ENCODE data around the gene OR6C2.
"Not testable (repeated sequence)": the region's sequence is repeated elsewhere in the genome, so short reads cannot be mapped to it uniquely, and the experiment has no call there.

Gene OR6C2

GRCh38 chr12:55443776-55444175, at the start of gene OR6C2:
OR6C2 (plus strand) TSS chr12:55444076; CDS start chr12:55452214, 8,138 bp downstream.
- no peak for DNase-seq

GRCh38 chr12:55396326-55396725, 47.5 kb upstream of the OR6C2 start:
- no peak for DNase-seq

- DNase-seq = no peak
These were observed 43.6 kb upstream of the OR6C2 start, which contains the start of gene OR6C65 for GRCh38 chr12:55400229-55400628. OR6C65 (plus strand) TSS chr12:55400529; CDS start chr12:55400529, 0 bp downstream.

- no peak for DNase-seq
These were observed 36.0 kb upstream of the OR6C2 start for GRCh38 chr12:55407866-55408265.

- DNase-seq = not testable (repeated sequence)
These were observed 34.7 kb upstream of the OR6C2 start for GRCh38 chr12:55409133-55409532.

GRCh38 chr12:55412138-55412537, 31.7 kb upstream of the OR6C2 start:
- not testable (repeated sequence) for DNase-seq

GRCh38 chr12:55413498-55414388, 30.1 kb upstream of the OR6C2 start:
- DNase-seq = not testable (repeated sequence)

GRCh38 chr12:55414396-55414823, 29.5 kb upstream of the OR6C2 start:
- DNase-seq = not testable (repeated sequence)

GRCh38 chr12:55414889-55415288, 29.0 kb upstream of the OR6C2 start:
- not testable (repeated sequence) for DNase-seq

GRCh38 chr12:55416961-55417360, 26.9 kb upstream of the OR6C2 start:
- DNase-seq = no peak

GRCh38 chr12:55420307-55420962, 23.4 kb upstream of the OR6C2 start:
- no peak for DNase-seq

GRCh38 chr12:55425954-55426353, 17.9 kb upstream of the OR6C2 start, which contains the start of gene OR6C76:
OR6C76 (plus strand) TSS chr12:55426254; CDS start chr12:55426254, 0 bp downstream.
- DNase-seq = no peak

GRCh38 chr12:55428331-55429243, 15.3 kb upstream of the OR6C2 start:
- no peak for DNase-seq

GRCh38 chr12:55441233-55441632, 2.6 kb upstream of the OR6C2 start:
- not testable (repeated sequence) for DNase-seq

GRCh38 chr12:55445357-55445756, 1.5 kb downstream of the OR6C2 start:
- DNase-seq = no peak

GRCh38 chr12:55446326-55446725, 2.5 kb downstream of the OR6C2 start:
- DNase-seq = no peak

GRCh38 chr12:55448825-55449224, 4.9 kb downstream of the OR6C2 start:
- no peak for DNase-seq

GRCh38 chr12:55464926-55465325, 21.1 kb downstream of the OR6C2 start:
- not testable (repeated sequence) for DNase-seq

- DNase-seq = no peak
These were observed 24.0 kb downstream of the OR6C2 start for GRCh38 chr12:55467836-55468235.

- DNase-seq = no peak
These were observed 25.4 kb downstream of the OR6C2 start for GRCh38 chr12:55469291-55469690.

GRCh38 chr12:55470088-55470829, 26.4 kb downstream of the OR6C2 start, which contains the start of gene OR6C70:
OR6C70 (minus strand) TSS chr12:55470138; CDS start chr12:55470138, 0 bp downstream.
- DNase-seq = no peak

- no peak for DNase-seq
These were observed 28.4 kb downstream of the OR6C2 start for GRCh38 chr12:55472264-55472663.

Data from CD4-positive, alpha-beta T cell treated with Interleukin-21 for 1 hour (primary cell).